ENCODE data around the gene TPSG1. TPM values are rescaled to one million over a fixed set of nuclear protein-coding genes. Genes with fewer than 3 reads are reported as not detected.

Gene TPSG1
- total RNA-seq, 1 experiment from 2014 or later = not detected

DNA sequence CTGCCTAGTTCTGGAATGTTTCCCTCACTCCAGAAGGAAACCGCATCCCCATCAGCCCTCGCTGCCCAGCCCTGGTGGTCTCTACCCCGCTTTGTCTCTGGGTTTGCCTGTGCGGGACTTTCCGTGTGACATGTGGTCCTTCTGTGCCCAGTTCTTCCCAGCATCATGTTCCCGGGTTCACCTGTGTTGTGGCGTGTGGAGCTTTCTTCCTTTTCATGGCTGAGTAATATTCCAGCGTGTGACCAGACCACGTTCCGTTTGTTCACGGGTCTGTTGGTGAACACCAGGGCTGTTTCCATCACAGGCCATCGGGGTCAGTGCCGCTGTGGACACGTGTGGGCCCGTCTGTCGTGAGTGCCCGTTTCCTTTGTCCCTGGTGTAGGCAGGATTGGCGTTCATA lies 40.1 kb downstream of the TPSG1 start:
- Mint-ChIP-seq H3K27ac (ENCODE audit: low read depth, unreplicated experiment) (no peak overlapping the region), H3K36me3 (ENCODE audit: insufficient read depth, unreplicated experiment) (no peaks in the 10 kb centered on the region), H3K27me3 (ENCODE audit: insufficient read depth, unreplicated experiment) (no peaks in the 10 kb centered on the region), H3K9me3 (ENCODE audit: unreplicated experiment) (no peaks in the 10 kb centered on the region), H3K4me1 (ENCODE audit: insufficient read depth, unreplicated experiment) (no peaks in the 10 kb centered on the region), H3K4me3 (ENCODE audit: unreplicated experiment) (no peak overlapping the region)
- TF ChIP-seq, protein P1, sequence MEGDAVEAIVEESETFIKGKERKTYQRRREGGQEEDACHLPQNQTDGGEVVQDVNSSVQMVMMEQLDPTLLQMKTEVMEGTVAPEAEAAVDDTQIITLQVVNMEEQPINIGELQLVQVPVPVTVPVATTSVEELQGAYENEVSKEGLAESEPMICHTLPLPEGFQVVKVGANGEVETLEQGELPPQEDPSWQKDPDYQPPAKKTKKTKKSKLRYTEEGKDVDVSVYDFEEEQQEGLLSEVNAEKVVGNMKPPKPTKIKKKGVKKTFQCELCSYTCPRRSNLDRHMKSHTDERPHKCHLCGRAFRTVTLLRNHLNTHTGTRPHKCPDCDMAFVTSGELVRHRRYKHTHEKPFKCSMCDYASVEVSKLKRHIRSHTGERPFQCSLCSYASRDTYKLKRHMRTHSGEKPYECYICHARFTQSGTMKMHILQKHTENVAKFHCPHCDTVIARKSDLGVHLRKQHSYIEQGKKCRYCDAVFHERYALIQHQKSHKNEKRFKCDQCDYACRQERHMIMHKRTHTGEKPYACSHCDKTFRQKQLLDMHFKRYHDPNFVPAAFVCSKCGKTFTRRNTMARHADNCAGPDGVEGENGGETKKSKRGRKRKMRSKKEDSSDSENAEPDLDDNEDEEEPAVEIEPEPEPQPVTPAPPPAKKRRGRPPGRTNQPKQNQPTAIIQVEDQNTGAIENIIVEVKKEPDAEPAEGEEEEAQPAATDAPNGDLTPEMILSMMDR (IDR thresholded peaks at IDR 0.05; ENCODE audit: unreplicated experiment) = no peak
- intact Hi-C loops (cut with micrococcal nuclease) = no loop called here
- CTCF ChIA-PET = no interaction called here
- POLR2A ChIA-PET = no interaction called here
- no TSS peak for BruUV-seq (replicated peaks)
- no peak for DNase-seq (ENCODE audit: unreplicated experiment)

DNA sequence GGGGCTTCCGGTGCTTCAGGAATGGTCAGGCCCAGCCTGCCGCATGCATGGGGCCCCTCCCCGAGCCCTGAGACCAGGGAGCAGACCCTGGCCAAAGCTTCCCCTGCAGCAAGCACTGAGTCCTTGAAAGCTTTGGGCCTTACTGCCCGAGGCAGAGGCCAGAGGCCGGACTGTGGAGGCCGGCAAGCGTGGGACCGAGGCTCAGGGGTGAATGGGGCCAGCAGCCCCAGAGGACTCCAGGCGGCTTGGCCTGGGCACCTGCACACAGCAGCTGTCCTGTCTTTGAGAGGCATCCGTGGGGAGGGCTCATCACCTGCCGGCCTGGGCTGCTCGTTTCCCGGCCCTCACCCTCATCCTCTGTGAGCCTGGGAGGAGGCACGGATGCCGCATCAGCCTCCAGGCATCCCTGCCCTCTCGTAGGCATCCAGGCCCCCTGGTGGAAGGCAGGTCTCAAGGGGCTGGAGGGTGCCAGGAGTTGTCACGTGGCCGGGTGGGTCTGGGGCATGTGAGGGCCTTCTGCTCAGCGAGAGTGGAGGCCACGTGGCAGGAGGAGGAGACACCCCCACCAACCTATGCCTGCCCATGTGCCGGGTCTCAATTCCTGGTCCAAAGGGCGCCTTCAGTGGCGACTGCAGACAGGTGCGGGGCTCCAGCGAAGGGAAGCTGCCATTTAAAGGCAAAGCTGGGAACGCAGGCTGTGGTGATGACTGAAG lies 40.8 kb downstream of the TPSG1 start:
- no peaks in the 10 kb centered on the region for H3K9me3 Mint-ChIP-seq (ENCODE audit: unreplicated experiment)
- H3K4me1 Mint-ChIP-seq (ENCODE audit: insufficient read depth, unreplicated experiment) = no peaks in the 10 kb centered on the region
- H3K36me3 Mint-ChIP-seq (ENCODE audit: insufficient read depth, unreplicated experiment) = no peaks in the 10 kb centered on the region
- no peak overlapping the region for H3K27ac Mint-ChIP-seq (ENCODE audit: low read depth, unreplicated experiment)
- ChIA-PET POLR2A (no interaction called here), CTCF (no interaction called here)
- no TSS peak for BruUV-seq (replicated peaks)
- H3K4me3 Mint-ChIP-seq (ENCODE audit: unreplicated experiment) = no peak overlapping the region
- DNase-seq (ENCODE audit: unreplicated experiment) = no peak
- intact Hi-C loops (cut with micrococcal nuclease) = no loop called here
- H3K27me3 Mint-ChIP-seq (ENCODE audit: insufficient read depth, unreplicated experiment) = no peaks in the 10 kb centered on the region
- TF ChIP-seq, protein P1 (IDR thresholded peaks at IDR 0.05; ENCODE audit: unreplicated experiment) = no peak

DNA sequence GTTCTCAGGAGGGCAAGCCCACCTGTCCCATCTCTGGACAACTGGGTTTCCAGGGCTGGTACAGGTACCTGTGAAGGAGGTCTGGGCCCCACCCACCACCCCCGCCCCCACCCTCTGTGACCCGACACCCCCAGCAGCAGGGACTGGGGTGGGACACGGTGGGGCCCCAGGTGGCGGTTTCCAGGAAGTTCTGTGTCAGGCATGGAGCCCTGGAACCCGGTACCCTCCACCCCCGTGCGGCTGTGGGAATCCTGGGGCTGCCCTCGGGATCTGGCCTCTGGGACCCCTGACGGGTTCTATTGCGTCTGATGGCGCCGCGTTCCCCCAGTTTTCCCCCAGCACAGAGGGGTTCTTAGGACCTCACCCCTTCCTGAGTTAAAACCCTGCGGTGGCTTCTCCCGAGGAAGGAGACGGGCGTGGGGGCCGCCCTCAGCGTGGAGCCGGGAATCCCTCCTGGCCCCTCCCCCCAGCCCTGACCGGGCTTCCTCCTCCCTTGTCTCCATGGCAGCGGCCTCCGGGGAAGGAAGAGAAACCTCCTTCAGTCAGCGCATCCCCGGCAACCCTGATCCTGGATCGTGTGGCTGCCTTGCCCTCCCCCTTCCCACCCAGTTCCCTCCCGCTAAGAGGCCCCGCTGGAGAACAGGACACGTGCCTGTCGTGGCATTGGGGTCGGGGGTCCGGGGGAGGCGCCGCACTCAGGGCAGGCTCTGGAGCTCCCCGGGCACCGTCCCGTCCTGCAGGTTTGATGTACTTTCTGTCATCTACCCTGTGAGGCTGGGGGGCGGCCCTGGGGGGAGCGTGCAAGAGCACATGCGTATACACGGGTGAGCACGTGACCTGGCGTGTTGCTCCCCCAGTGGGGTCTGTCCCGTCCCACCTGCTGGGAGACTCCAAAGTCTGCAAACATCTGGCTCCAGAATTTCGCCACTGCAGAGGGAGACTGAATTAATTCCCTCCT lies 41.8 kb downstream of the TPSG1 start:
- intact Hi-C loops (cut with micrococcal nuclease) = no loop called here
- ChIA-PET CTCF (interaction anchor here (0.6 kb wide), 1 partner anchor 10 kb away, joined by 3 read pairs; no protein-coding TSS in a partner anchor), POLR2A (no interaction called here)
- Mint-ChIP-seq H3K4me1 (ENCODE audit: insufficient read depth, unreplicated experiment) (no peaks in the 10 kb centered on the region), H3K4me3 (ENCODE audit: unreplicated experiment) (no peak overlapping the region), H3K9me3 (ENCODE audit: unreplicated experiment) (no peaks in the 10 kb centered on the region), H3K27ac (ENCODE audit: low read depth, unreplicated experiment) (no peak overlapping the region), H3K27me3 (ENCODE audit: insufficient read depth, unreplicated experiment) (no peaks in the 10 kb centered on the region), H3K36me3 (ENCODE audit: insufficient read depth, unreplicated experiment) (no peaks in the 10 kb centered on the region)
- no TSS peak for BruUV-seq (replicated peaks)
- TF ChIP-seq, protein P1 (IDR thresholded peaks at IDR 0.05; ENCODE audit: unreplicated experiment) = no peak
- no peak for DNase-seq (ENCODE audit: unreplicated experiment)

DNA sequence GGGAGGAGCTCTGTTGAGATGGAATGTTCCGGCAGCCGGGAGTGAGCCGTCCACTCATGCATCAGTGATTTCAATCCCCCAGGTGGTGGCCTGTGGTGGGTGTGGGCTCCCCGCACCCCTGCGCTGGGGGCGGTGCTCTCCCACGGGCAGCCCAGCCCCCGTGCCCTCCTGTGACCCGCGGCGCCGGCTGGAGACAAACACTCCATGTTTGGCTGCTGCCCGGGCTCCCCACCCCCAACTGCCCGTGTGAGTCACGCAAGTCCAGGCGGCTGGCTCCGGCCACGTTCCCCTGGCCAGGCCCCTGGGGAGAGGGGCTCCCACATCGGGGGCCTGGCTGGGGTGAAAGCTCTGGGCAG lies 42.8 kb downstream of the TPSG1 start:
- Mint-ChIP-seq H3K4me1 (ENCODE audit: insufficient read depth, unreplicated experiment) (no peaks in the 10 kb centered on the region), H3K36me3 (ENCODE audit: insufficient read depth, unreplicated experiment) (no peaks in the 10 kb centered on the region), H3K27ac (ENCODE audit: low read depth, unreplicated experiment) (no peak overlapping the region), H3K27me3 (ENCODE audit: insufficient read depth, unreplicated experiment) (no peaks in the 10 kb centered on the region), H3K9me3 (ENCODE audit: unreplicated experiment) (no peaks in the 10 kb centered on the region), H3K4me3 (ENCODE audit: unreplicated experiment) (no peak overlapping the region)
- intact Hi-C loops (cut with micrococcal nuclease) = no loop called here
- no peak for DNase-seq (ENCODE audit: unreplicated experiment)
- ChIA-PET CTCF (no interaction called here), POLR2A (no interaction called here)
- BruUV-seq (replicated peaks) = no TSS peak
- TF ChIP-seq, protein P1 (IDR thresholded peaks at IDR 0.05; ENCODE audit: unreplicated experiment) = no peak
